Measurements from ENCODE around the gene ZNF816. TPM values are rescaled to one million over a fixed set of nuclear protein-coding genes. Genes with fewer than 3 reads are reported as not detected.

ZNF816 gene
- total RNA-seq, result 9.8 TPM
- long read RNA-seq, transcript ZNF816-206 (4 exons, 2,504 nt), result major isoform, 8 of 14 reads
- long read RNA-seq, partial matches to known transcripts, result 0 of 14 reads
- long read RNA-seq, other reads (novel, unspliced or antisense), result 1 of 14 reads

DNA sequence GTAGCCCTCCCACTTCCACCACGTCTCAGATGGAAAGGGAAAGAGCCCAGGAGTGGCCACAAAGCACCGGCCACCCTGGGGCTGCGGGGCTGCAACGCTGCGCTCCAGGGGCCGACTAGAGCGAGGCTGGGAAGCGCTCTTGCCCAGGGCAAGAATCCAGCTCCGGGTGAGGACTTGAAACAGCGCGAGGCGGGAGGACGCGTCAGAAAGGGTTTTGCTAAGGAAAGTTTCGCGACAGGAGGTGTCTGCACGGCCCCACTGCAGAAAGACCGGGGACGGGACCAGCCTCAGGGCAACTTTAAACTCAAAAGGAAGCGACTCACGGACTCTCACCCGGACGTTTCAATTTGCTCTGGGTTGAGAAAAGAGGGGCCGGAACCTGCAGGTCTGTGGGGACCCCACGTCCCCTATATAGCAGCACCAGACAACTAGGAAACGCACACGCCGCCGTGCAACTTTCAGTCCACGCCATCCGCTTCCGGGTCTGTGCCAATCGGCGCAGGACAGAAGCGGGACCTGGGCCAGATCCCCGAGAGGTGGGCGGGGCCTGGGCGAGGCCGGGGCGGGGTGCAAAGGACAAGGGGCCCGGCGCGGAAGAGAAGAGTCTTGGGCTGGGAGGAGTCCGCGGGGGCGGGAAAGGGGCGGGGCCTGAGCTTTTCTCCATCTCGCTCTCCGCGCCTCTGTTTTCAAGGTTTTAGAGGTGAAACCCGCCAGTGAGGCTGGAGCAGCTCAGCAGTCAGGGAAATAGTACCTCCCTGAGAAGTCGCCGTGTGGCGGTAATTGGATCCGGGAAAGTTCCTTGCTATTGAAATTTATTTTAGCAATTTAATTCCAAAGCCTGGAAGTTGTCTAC lies at the start of gene ZNF816:
Gene ZNF816 (minus strand): TSS at position 488 of the 853 bp plus-strand sequence. CDS start 6,792 bp downstream, outside the sequence.
- Histone ChIP-seq H3K9me3 (no peaks in the 10 kb centered on the region), H3K36me3 (no peaks in the 10 kb centered on the region), H3K4me3 (peak within 1 kb of the TSS; percentile 70), H3K4me1 (peaks cover 18% of the 10 kb centered on the region), H3K27ac (peak within 1 kb of the TSS; percentile 81), H3K27me3 (no peaks in the 10 kb centered on the region)
- DNase-seq, result peak; percentile 99
- ATAC-seq, result peak; percentile 100
- intact Hi-C loops (cut with DNase I), result no loop called here
- TF ChIP-seq, protein P1, sequence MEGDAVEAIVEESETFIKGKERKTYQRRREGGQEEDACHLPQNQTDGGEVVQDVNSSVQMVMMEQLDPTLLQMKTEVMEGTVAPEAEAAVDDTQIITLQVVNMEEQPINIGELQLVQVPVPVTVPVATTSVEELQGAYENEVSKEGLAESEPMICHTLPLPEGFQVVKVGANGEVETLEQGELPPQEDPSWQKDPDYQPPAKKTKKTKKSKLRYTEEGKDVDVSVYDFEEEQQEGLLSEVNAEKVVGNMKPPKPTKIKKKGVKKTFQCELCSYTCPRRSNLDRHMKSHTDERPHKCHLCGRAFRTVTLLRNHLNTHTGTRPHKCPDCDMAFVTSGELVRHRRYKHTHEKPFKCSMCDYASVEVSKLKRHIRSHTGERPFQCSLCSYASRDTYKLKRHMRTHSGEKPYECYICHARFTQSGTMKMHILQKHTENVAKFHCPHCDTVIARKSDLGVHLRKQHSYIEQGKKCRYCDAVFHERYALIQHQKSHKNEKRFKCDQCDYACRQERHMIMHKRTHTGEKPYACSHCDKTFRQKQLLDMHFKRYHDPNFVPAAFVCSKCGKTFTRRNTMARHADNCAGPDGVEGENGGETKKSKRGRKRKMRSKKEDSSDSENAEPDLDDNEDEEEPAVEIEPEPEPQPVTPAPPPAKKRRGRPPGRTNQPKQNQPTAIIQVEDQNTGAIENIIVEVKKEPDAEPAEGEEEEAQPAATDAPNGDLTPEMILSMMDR (IDR thresholded peaks at IDR 0.05), result no peak

DNA sequence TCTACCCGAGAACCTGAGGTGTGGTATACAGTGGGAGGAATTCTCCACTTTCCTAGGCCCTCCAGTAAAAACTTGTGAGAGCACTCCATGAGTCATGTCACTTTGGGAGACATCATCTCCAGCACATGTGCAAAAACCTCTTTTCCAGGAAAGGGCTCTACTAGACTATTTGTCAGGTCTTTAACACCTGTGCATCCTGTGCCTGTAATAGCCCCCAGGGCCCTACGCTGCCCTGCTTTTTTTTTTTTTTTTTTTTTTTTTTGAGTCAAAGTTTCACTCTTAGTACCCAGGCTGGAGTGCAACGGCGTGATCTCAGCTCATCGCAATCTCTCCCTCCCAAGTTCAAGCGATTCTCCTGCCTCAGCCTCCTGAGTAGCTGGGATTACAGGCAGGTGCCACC lies 49.3 kb upstream of the ZNF816 start:
- Histone ChIP-seq H3K27me3 (no peaks in the 10 kb centered on the region), H3K36me3 (no peaks in the 10 kb centered on the region), H3K4me3 (no peak overlapping the region), H3K9me3 (no peaks in the 10 kb centered on the region), H3K27ac (no peak overlapping the region), H3K4me1 (no peaks in the 10 kb centered on the region)
- intact Hi-C loops (cut with DNase I), result no loop called here
- DNase-seq, result no peak
- no peak for ATAC-seq
- TF ChIP-seq, protein P1 (IDR thresholded peaks at IDR 0.05), result no peak

DNA sequence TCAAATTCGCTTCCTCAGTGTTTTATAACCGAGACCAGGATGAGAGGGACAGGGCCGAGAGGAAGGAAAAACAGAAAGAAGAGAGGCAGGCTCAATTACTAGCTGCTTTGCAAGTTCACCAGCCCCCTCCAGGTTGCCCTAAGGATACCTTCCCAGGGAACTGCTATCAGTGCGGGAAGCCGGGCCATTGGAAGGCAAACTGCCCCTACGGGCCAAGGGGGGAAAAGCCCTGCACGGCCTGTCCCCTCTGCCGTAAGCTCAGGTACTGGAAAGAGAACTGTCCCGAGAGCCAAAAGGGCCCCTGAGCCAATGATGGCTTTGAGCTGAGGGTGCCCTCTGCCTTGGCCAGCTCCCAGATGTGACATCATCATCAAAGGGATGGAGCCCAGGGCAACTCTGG lies 47.8 kb upstream of the ZNF816 start:
- Histone ChIP-seq H3K9me3 (no peaks in the 10 kb centered on the region), H3K27me3 (no peaks in the 10 kb centered on the region), H3K36me3 (no peaks in the 10 kb centered on the region), H3K4me1 (no peaks in the 10 kb centered on the region), H3K27ac (no peak overlapping the region), H3K4me3 (no peak overlapping the region)
- intact Hi-C loops (cut with DNase I), result no loop called here
- TF ChIP-seq, protein P1 (IDR thresholded peaks at IDR 0.05), result no peak
- DNase-seq (no peak), ATAC-seq (no peak)

DNA sequence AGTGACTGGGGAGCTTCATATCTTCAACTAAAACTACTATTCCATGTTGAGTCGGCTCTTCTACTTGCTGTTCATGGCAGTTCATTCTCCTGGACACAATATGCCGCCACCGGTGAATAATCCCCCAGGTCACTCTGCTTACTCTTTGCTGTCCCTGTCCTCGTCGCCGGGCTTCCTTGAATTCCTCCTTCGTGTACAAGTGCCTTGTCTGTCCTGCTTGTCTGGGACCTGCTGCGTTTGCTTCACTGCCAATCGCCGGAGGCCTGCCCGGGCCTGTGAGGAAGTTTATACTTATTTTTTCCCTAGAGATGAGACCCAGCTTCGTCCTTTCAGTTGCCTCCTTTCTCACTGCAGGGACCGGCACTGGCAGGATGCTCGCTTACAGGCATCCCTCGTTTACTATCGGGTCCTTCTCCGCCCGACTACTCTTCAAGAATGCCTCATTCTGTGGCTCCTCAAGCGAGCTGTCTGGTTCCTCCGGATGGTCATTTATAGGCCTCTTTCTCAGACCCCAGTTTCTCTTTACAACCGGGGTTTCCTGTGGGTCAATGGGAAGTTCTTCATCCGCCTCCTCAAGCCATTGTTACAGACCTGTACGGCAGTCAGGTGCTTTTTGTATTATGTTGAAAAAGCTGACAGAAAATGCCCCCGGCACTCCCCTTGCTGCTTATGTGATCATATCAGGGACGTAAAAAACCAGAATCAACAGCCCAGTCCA lies 45.5 kb upstream of the ZNF816 start:
- intact Hi-C loops (cut with DNase I), result no loop called here
- no peak overlapping the region for H3K27ac ChIP-seq
- TF ChIP-seq, protein P1 (IDR thresholded peaks at IDR 0.05), result no peak
- no peaks in the 10 kb centered on the region for H3K27me3 ChIP-seq
- DNase-seq (no peak), ATAC-seq (no peak)
- no peaks in the 10 kb centered on the region for H3K9me3 ChIP-seq
- H3K36me3 ChIP-seq, result no peaks in the 10 kb centered on the region
- no peak overlapping the region for H3K4me3 ChIP-seq
- H3K4me1 ChIP-seq, result no peaks in the 10 kb centered on the region

DNA sequence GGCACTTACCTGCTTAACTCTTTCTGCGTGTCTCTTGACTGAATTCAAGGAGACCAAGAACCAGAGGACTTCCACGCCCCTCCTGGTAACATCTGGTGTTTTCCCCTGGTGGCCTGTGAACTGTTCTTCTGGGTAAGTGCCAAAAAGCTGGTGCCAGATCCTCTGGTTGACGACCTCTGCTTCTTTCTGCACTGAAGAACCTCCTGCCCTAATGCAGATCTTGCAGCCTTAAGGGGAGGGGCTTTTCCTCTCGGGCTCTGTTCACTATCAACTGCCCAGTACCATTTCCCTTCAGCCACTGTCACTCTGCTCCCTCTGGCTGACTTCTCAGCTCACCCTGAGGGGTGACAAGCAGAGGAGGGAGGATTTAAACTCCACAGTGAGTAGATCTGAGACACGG lies 44.9 kb upstream of the ZNF816 start:
- H3K4me1 ChIP-seq, result no peaks in the 10 kb centered on the region
- no peak for ATAC-seq
- TF ChIP-seq, protein P1 (IDR thresholded peaks at IDR 0.05), result no peak
- no peaks in the 10 kb centered on the region for H3K27me3 ChIP-seq
- H3K27ac ChIP-seq, result no peak overlapping the region
- H3K9me3 ChIP-seq, result no peaks in the 10 kb centered on the region
- intact Hi-C loops (cut with DNase I), result no loop called here
- H3K36me3 ChIP-seq, result no peaks in the 10 kb centered on the region
- H3K4me3 ChIP-seq, result no peak overlapping the region
- no peak for DNase-seq

Measured in upper lobe of right lung (tissue), 1 donor.